SU-DHL-6 (cell line): ENCODE measurements around the gene ZNF768.
A peak's percentile ranks its signal among the peaks of the same experiment; 100 is the strongest.

Experiments
- H2AFZ ChIP-seq: fragments of 200-600 bp; sonication (generic); 2 replicates; pipeline ENCODE4 v1.6.1; 2014; ENCODE audit warnings: low read depth, mild to moderate bottlenecking, moderate library complexity, mixed read lengths, antibody characterized with exemption, low read length; ENCODE audit not compliant: severe bottlenecking
- H3F3A ChIP-seq: fragments of 200-600 bp; shearing (Covaris generic); 2 replicates; pipeline ENCODE4 v1.6.0; 2016; ENCODE audit warnings: antibody characterized with exemption, mild to moderate bottlenecking; ENCODE audit not compliant: insufficient read depth
- H3K27ac ChIP-seq: fragments of 200-600 bp; sonication (generic); 2 replicates; pipeline ENCODE4 v1.5.1; 2016; ENCODE audit warnings: low read depth, mild to moderate bottlenecking, low read length, moderate library complexity, mixed read lengths
- H3K27me3 ChIP-seq: fragments of 200-600 bp; sonication (generic), shearing (Covaris generic); 2 replicates; pipeline ENCODE4 v1.6.0; 2014; ENCODE audit warnings: mild to moderate bottlenecking, low read length
- H3K36me3 ChIP-seq: fragments of 200-600 bp; sonication (generic); 2 replicates; pipeline ENCODE4 v1.6.1; 2014; ENCODE audit warnings: mild to moderate bottlenecking, low read length, mixed read lengths
- H3K4me2 ChIP-seq: fragments of 300-600, 200-600 bp; shearing (Covaris generic), sonication (generic); 2 replicates; pipeline ENCODE4 v1.6.0; 2014; ENCODE audit warnings: low read length, low read depth, mild to moderate bottlenecking; ENCODE audit not compliant: poor library complexity, severe bottlenecking
- H3K4me3 ChIP-seq: fragments of 200-600 bp; sonication (generic); 2 replicates; pipeline ENCODE4 v1.5.1; 2014; ENCODE audit warnings: antibody characterized with exemption, low read length, mild to moderate bottlenecking, mixed read lengths; ENCODE audit not compliant: insufficient read depth, poor library complexity, severe bottlenecking
- H3K79me2 ChIP-seq: fragments of 200-600 bp; sonication (generic); 2 replicates; pipeline ENCODE4 v1.6.1; 2014; ENCODE audit warnings: mild to moderate bottlenecking, low read length, moderate library complexity; ENCODE audit not compliant: insufficient read depth
- H3K9ac ChIP-seq: fragments of 200-600 bp; sonication (generic); 2 replicates; pipeline ENCODE4 v1.7.0; 2014; ENCODE audit warnings: mild to moderate bottlenecking, low read length
- H3K9me2 ChIP-seq: fragments of 200-600 bp; sonication (generic); replicated peaks from 2 replicates; pipeline ENCODE4 v1.6.1; 2014; ENCODE audit warnings: low read length; ENCODE audit not compliant: insufficient read depth
- H3K9me3 ChIP-seq: fragments of 200-600 bp; sonication (generic); 2 replicates; pipeline ENCODE4 v1.6.1; 2014; ENCODE audit warnings: low read length, mixed read lengths; ENCODE audit not compliant: insufficient read depth
- H4K20me1 ChIP-seq: fragments of 200-600 bp; sonication (generic); 2 replicates; pipeline ENCODE4 v1.6.1; 2014; ENCODE audit warnings: low read depth, mild to moderate bottlenecking, antibody characterized with exemption, low read length, moderate library complexity, mixed read lengths
- EZH2phosphoT487 ChIP-seq: fragments of 200-600 bp; sonication (generic), shearing (Covaris generic); conservative IDR thresholded peaks from 2 replicates; pipeline ENCODE4 v1.6.1; 2018; ENCODE audit warnings: mild to moderate bottlenecking, antibody characterized with exemption, low read length, moderate library complexity, mixed read lengths
- TF ChIP-seq, protein P1 (sequence below): fragments of 200-600 bp; sonication (generic); IDR thresholded peaks from one replicate; pipeline ENCODE4 v1.5.1; 2017; ENCODE audit warnings: antibody characterized with exemption, mild to moderate bottlenecking, low read length, moderate library complexity; ENCODE audit not compliant: insufficient read depth, poor library complexity, severe bottlenecking

ZNF768 gene

DNA sequence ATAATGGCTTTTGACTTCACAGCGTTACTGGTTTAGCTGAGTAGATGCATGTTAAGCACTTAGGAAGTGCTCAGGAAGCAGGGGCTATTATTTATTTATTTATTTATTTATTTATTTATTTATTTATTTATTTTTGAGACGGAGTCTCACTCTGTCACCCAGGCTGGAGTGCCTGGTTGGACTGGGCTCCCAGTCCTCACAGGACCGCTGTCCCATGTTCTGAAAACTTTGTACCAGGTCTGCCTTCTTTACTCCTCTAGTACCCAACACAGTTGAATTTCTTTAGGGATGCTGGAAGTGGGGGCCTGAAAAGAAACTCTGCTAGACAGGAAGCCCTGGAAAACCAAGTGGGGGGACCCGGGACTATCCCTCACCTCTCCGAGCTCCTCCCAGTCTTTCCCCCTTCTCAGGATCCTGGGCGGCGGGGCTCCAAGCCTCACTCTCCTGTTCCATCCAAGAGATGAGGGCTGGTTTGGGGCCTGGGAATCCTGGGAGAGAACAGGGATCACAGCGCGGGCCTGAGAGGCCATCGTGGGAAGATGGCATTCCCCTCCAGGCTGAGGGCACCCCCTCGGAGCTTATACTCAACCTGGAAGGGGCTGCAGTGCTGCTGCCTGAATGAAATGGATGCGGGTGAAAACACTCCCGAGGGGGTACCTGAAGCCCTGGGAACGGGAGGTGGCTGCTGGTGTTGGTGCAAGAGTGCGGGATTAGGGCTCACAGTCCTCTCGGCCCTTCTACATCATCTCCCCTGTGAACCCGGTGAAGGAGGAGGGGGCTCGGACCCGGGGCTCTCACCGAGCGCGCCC lies 44.5 kb upstream of the ZNF768 start:
- Histone ChIP-seq H3K27me3 (no peaks in the 10 kb centered on the region), H3K9me3 (no peaks in the 10 kb centered on the region), H3K9ac (peak overlapping the region; percentile 77)

DNA sequence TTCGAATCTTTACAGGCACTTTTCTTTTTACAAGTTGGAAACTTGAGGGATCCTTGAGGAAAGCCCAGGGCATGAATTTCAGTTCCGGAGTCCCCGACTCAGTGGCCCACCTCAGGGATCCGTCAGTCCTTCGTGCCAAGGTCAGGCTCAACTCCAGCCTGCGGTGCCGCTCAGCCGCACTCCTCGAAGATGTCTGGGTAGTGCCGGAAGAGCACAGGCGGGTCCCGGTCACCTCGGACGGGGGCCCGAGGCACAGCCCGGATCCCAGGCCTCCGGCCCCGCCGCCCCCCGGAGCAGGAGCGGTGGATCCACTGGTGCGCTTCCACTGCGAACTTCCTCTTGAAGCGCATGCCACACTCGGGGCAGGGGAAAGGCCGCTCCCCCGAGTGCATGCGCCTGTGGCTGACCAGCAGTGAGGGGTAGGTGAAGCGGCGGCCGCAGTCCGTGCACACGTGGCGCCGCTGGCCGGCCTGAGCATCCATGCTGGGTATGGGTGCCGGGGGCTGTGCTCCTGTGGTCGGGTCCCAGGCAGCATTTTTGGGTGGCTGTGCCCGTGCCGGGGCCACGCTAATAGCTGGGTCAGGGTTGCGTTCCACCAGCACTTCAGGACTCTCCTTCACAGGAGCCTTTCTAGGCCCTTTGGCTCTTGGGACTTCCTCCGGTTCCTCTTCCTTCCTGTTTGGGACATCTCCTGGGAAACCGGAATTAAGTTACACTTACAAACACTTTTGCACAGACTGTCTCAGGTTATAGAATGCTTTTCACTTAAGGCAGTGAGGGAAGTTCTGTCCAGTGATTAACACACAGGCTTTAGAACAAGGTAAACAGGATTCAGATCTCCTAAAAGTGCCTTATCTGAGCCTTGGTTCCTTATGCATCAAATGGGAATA lies 43.6 kb upstream of the ZNF768 start:
- TF ChIP-seq, protein P1, sequence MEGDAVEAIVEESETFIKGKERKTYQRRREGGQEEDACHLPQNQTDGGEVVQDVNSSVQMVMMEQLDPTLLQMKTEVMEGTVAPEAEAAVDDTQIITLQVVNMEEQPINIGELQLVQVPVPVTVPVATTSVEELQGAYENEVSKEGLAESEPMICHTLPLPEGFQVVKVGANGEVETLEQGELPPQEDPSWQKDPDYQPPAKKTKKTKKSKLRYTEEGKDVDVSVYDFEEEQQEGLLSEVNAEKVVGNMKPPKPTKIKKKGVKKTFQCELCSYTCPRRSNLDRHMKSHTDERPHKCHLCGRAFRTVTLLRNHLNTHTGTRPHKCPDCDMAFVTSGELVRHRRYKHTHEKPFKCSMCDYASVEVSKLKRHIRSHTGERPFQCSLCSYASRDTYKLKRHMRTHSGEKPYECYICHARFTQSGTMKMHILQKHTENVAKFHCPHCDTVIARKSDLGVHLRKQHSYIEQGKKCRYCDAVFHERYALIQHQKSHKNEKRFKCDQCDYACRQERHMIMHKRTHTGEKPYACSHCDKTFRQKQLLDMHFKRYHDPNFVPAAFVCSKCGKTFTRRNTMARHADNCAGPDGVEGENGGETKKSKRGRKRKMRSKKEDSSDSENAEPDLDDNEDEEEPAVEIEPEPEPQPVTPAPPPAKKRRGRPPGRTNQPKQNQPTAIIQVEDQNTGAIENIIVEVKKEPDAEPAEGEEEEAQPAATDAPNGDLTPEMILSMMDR = no peak
- TF ChIP-seq EZH2phosphoT487 = no peak
- Histone ChIP-seq H3K4me2 (no peak overlapping the region), H3K9ac (no peak overlapping the region)

More for the DNA sequence above, 44.5 kb upstream of the ZNF768 start:
- peak overlapping the region; percentile 72 for H3K4me2 ChIP-seq
- TF ChIP-seq EZH2phosphoT487 = no peak
- TF ChIP-seq, protein P1 = no peak
- H4K20me1 ChIP-seq = no peaks in the 10 kb centered on the region
- H2AFZ ChIP-seq = peak overlapping the region; percentile 89
- no peaks in the 10 kb centered on the region for H3K36me3 ChIP-seq
- H3K27ac ChIP-seq = peak overlapping the region; percentile 77
- H3K9me2 ChIP-seq = no peaks in the 10 kb centered on the region
- peaks cover 23% of the 10 kb centered on the region for H3K79me2 ChIP-seq
- peak overlapping the region; percentile 73 for H3K4me3 ChIP-seq
- H3F3A ChIP-seq = no peaks in the 10 kb centered on the region

DNA sequence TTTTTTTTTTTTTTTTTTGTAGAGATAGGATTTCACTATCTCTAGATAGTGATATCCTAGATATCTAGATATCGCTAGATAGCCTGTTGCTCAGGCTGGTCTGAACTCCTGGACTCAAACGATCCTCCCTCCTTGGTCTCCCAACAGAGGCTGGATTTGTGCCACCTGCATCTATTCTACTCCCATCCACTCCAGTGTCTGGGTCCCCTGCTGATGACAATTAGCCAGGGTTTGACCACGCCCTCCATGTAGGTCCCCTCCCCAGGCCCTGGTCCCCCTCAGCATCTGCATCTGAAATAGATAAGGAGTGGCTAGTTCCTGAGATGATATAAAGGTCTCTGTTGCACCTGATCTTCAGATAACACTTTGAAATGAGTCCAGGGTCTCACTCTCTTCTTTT lies 42.9 kb upstream of the ZNF768 start:
- TF ChIP-seq, protein P1 = no peak
- no peak for TF ChIP-seq EZH2phosphoT487
- no peaks in the 10 kb centered on the region for H3F3A ChIP-seq
- no peaks in the 10 kb centered on the region for H3K9me2 ChIP-seq
- H3K79me2 ChIP-seq = peaks cover 13% of the 10 kb centered on the region
- no peaks in the 10 kb centered on the region for H3K27me3 ChIP-seq
- H3K4me2 ChIP-seq = no peak overlapping the region
- H3K36me3 ChIP-seq = no peaks in the 10 kb centered on the region
- H3K9me3 ChIP-seq = no peaks in the 10 kb centered on the region
- no peak overlapping the region for H3K4me3 ChIP-seq
- no peak overlapping the region for H3K27ac ChIP-seq
- H4K20me1 ChIP-seq = no peaks in the 10 kb centered on the region
- H3K9ac ChIP-seq = no peak overlapping the region
- no peak overlapping the region for H2AFZ ChIP-seq

More for the DNA sequence above, 43.6 kb upstream of the ZNF768 start:
- Histone ChIP-seq H3K79me2 (peaks cover 19% of the 10 kb centered on the region), H2AFZ (no peak overlapping the region), H3K9me3 (no peaks in the 10 kb centered on the region), H3K4me3 (no peak overlapping the region), H4K20me1 (no peaks in the 10 kb centered on the region), H3K27ac (no peak overlapping the region), H3F3A (no peaks in the 10 kb centered on the region), H3K27me3 (no peaks in the 10 kb centered on the region), H3K36me3 (no peaks in the 10 kb centered on the region), H3K9me2 (no peaks in the 10 kb centered on the region)
